GM23338 (cell line): ENCODE data around the gene C1RL. TPM values are rescaled to one million over a fixed set of nuclear protein-coding genes. Genes with fewer than 3 reads are reported as not detected.

ENCODE experiments used
- ATAC-seq: fragments of 200-7000 bp; cut with Tn5 transposase; 3 replicates; pipeline ENCODE4 v1.9.1; 2020
- DNase-seq: peaks from one replicate; pipeline ENCODE4 v3.0.0-alpha.2; 2015; ENCODE audit warnings: low spot score
- H2AFZ ChIP-seq: fragments of 200-600 bp; sonication (generic); 2 replicates; pipeline ENCODE4 v1.8.0; 2016; ENCODE audit warnings: antibody characterized with exemption, mild to moderate bottlenecking, moderate library complexity
- H3F3A ChIP-seq: fragments of 200-600 bp; sonication (generic); replicated peaks from 2 replicates; pipeline ENCODE4 v1.8.0; 2017; ENCODE audit warnings: antibody characterized with exemption, mixed run types, low read depth
- H3K27ac ChIP-seq: fragments of 200-600 bp; sonication (generic); 2 replicates; pipeline ENCODE4 v1.6.1; 2016; ENCODE audit warnings: low read depth
- H3K27me3 ChIP-seq: fragments of 200-600 bp; sonication (generic); 2 replicates; pipeline ENCODE4 v1.8.0; 2016; ENCODE audit warnings: mild to moderate bottlenecking, mixed run types, moderate library complexity; ENCODE audit not compliant: insufficient read depth
- H3K36me3 ChIP-seq: fragments of 200-600 bp; sonication (generic); 2 replicates; pipeline ENCODE4 v1.8.0; 2016; ENCODE audit warnings: mild to moderate bottlenecking; ENCODE audit not compliant: insufficient read depth
- H3K4me1 ChIP-seq: fragments of 200-600 bp; sonication (generic); 2 replicates; pipeline ENCODE4 v1.8.0; 2016; ENCODE audit warnings: mild to moderate bottlenecking, moderate library complexity; ENCODE audit not compliant: insufficient read depth
- H3K4me2 ChIP-seq: fragments of 200-600 bp; sonication (generic); 2 replicates; pipeline ENCODE4 v1.7.1; 2017; ENCODE audit warnings: mixed run types
- H3K4me3 ChIP-seq: fragments of 200-600 bp; sonication (generic); 2 replicates; pipeline ENCODE4 v1.6.1; 2016; ENCODE audit warnings: mixed run types
- H3K79me2 ChIP-seq: fragments of 200-600 bp; sonication (generic); replicated peaks from 2 replicates; pipeline ENCODE4 v1.8.0; 2017; ENCODE audit warnings: mild to moderate bottlenecking; ENCODE audit not compliant: insufficient read depth
- H3K9me2 ChIP-seq: fragments of 200-600 bp; sonication (generic); 2 replicates; pipeline ENCODE4 v1.8.0; 2017; ENCODE audit not compliant: insufficient read depth
- H4K20me1 ChIP-seq: fragments of 200-600 bp; sonication (generic); replicated peaks from 2 replicates; pipeline ENCODE4 v1.8.0; 2017; ENCODE audit warnings: mild to moderate bottlenecking; ENCODE audit not compliant: insufficient read depth
- H3K27ac Mint-ChIP-seq: 2 replicates; pipeline ENCODE4 v1.8.0; 2020; ENCODE audit warnings: inconsistent platforms, mild to moderate bottlenecking, moderate library complexity, mixed read lengths
- H3K27me3 Mint-ChIP-seq: 3 replicates; pipeline ENCODE4 v1.8.0; 2022; ENCODE audit warnings: low read depth, mild to moderate bottlenecking, moderate library complexity, mixed read lengths, inconsistent platforms; ENCODE audit not compliant: insufficient read depth, poor library complexity
- H3K36me3 Mint-ChIP-seq: 3 replicates; pipeline ENCODE4 v1.8.0; 2021; ENCODE audit warnings: low read depth, mild to moderate bottlenecking, inconsistent platforms, moderate library complexity, mixed read lengths
- H3K4me1 Mint-ChIP-seq: 3 replicates; pipeline ENCODE4 v1.8.0; 2020; ENCODE audit warnings: mild to moderate bottlenecking, inconsistent platforms, mixed read lengths
- H3K4me3 Mint-ChIP-seq: 3 replicates; pipeline ENCODE4 v1.8.0; 2021; ENCODE audit warnings: moderate library complexity, mild to moderate bottlenecking, inconsistent platforms, mixed read lengths
- H3K9me3 Mint-ChIP-seq: 3 replicates; pipeline ENCODE4 v1.8.0; 2020; ENCODE audit warnings: moderate library complexity, mild to moderate bottlenecking, inconsistent platforms, mixed read lengths
- CREB1 ChIP-seq: fragments of 250-450 bp; sonication (Bioruptor Pico); IDR thresholded peaks from 2 replicates; pipeline ENCODE4 v1.5.0; 2020; ENCODE audit warnings: low read depth, mild to moderate bottlenecking, moderate library complexity
- CTCF ChIP-seq, 2 experiments: fragments of 200-600 bp in 1 of 2; sonication (generic) in 1 of 2; conservative IDR thresholded peaks; 2 replicates each; pipeline versions ENCODE4 v1.5.1 to v1.6.1; 2016 to 2017; ENCODE audit warnings: antibody characterized with exemption in 2 of 2, low read depth in 2 of 2, mild to moderate bottlenecking in 2 of 2, moderate library complexity in 1 of 2
- ETS1 ChIP-seq: IDR thresholded peaks from 2 replicates; pipeline ENCODE4 v1.6.1; 2016; ENCODE audit warnings: antibody characterized with exemption
- JUNB ChIP-seq: IDR thresholded peaks from one replicate; pipeline ENCODE4 v1.6.1; 2016; ENCODE audit warnings: antibody characterized with exemption; ENCODE audit not compliant: unreplicated experiment
- POLR2AphosphoS5 ChIP-seq: IDR thresholded peaks from 2 replicates; pipeline ENCODE4 v1.6.1; 2016; ENCODE audit warnings: antibody characterized with exemption, low read depth
- REST ChIP-seq: IDR thresholded peaks from one replicate; pipeline ENCODE4 v1.6.1; 2018; ENCODE audit warnings: antibody characterized with exemption; ENCODE audit not compliant: unreplicated experiment
- STAT1 ChIP-seq: IDR thresholded peaks from one replicate; pipeline ENCODE4 v1.6.1; 2016; ENCODE audit warnings: antibody characterized with exemption; ENCODE audit not compliant: unreplicated experiment
- ZNF331 ChIP-seq: fragments of 250-450 bp; sonication (Bioruptor Pico); IDR thresholded peaks from 2 replicates; pipeline ENCODE4 v1.5.0; 2020; ENCODE audit warnings: low read depth, mild to moderate bottlenecking, moderate library complexity
- ZNF462 ChIP-seq: fragments of 250-450 bp; sonication (Bioruptor Pico); IDR thresholded peaks from 2 replicates; pipeline ENCODE4 v1.5.0; 2020; ENCODE audit warnings: mild to moderate bottlenecking, moderate library complexity
- polyA plus RNA-seq: library from polyadenylated mRNA; unstranded; fragments of >200 nt; fragmentation: Nextera tagmentation; extraction: Ambion mirVana; gene quantifications from 2 replicates; pipeline ENCODE4 v1.2.1, GENCODE V29; 2016
- total RNA-seq: library from RNA; depleted of rRNA; stranded (reverse); fragments of >200 nt; shearing (Covaris generic); gene quantifications from 2 replicates; pipeline ENCODE4 v1.2.3, GENCODE V29; 2014

C1RL gene
- total and polyA plus RNA-seq, 2 experiments from 2014 or later: 7.3 to 8.8 TPM

- no peak for TF ChIP-seq ETS1
These were observed 27.1 kb upstream of the C1RL start (continued) for GRCh38 chr12:7136071-7136470.

- peaks cover 9% of the 10 kb centered on the region for H3K27me3 Mint-ChIP-seq
- H3K27me3 ChIP-seq: no peaks in the 10 kb centered on the region
- H3K4me1 Mint-ChIP-seq: peaks cover 9% of the 10 kb centered on the region
- no peaks in the 10 kb centered on the region; the same call in 2 of the 3 replicates for H3K9me3 Mint-ChIP-seq
- 0 out of 2 replicates have a peak, but pooled peaks cover 4% of the 10 kb centered on the region for H3F3A ChIP-seq
- DNase-seq: no peak
- no peak overlapping the region for H3K4me3 ChIP-seq
- ATAC-seq: no peak
- H3K36me3 Mint-ChIP-seq: peaks cover 22% of the 10 kb centered on the region
- no peaks in the 10 kb centered on the region for H3K79me2 ChIP-seq
- 0 out of 2 replicates have a peak, but pooled peaks cover 8% of the 10 kb centered on the region for H3K9me2 ChIP-seq
- H3K4me1 ChIP-seq: 0 out of 2 replicates have a peak, but pooled peaks cover 2% of the 10 kb centered on the region
- no peak overlapping the region for H3K4me3 Mint-ChIP-seq
- no peaks in the 10 kb centered on the region; the same call in none of the 2 replicates for H4K20me1 ChIP-seq
- no peak overlapping the region for H2AFZ ChIP-seq
- H3K4me2 ChIP-seq: no peak overlapping the region
- no peak overlapping the region for H3K27ac Mint-ChIP-seq
- H3K27ac ChIP-seq: no peak overlapping the region
- H3K36me3 ChIP-seq: no peaks in the 10 kb centered on the region
- TF ChIP-seq CTCF (conservative IDR thresholded peaks at IDR 0.05; ENCODE audit: low read depth in 2 of 2) (no peak), ETS1 (no peak), CREB1 (CRISPR knock-in tag) (no peak), ZNF462 (CRISPR knock-in tag) (no peak), STAT1 (no peak), POLR2AphosphoS5 (no peak), JUNB (no peak), ZNF331 (CRISPR knock-in tag) (no peak), REST (no peak)
These were observed 25.6 kb upstream of the C1RL start for GRCh38 chr12:7134396-7135166.
